HG02623 (cell line): ENCODE results near the gene TMEM50B.
"Not testable (repeated sequence)": the region's sequence is repeated elsewhere in the genome, so short reads cannot be mapped to it uniquely, and the experiment has no call there.

ENCODE experiments used
- ATAC-seq: cut with Tn5 transposase; IDR thresholded peaks from one replicate; pipeline ENCODE4 v1.9.1; 2021; ENCODE audit warnings: moderate library complexity; ENCODE audit not compliant: unreplicated experiment

The TMEM50B gene

GRCh38 chr21:33433001-33433400 is 46.8 kb downstream of the TMEM50B start:
- ATAC-seq, result no peak

GRCh38 chr21:33432496-33432895 is 47.3 kb downstream of the TMEM50B start:
- ATAC-seq, result no peak

- ATAC-seq, result no peak
Observed at GRCh38 chr21:33430858-33431257, 48.9 kb downstream of the TMEM50B start.

GRCh38 chr21:33428669-33429068 is 51.1 kb downstream of the TMEM50B start:
- ATAC-seq, result no peak

GRCh38 chr21:33427051-33427450 is 52.7 kb downstream of the TMEM50B start:
- ATAC-seq, result no peak

- ATAC-seq, result no peak
Observed at GRCh38 chr21:33425825-33426224, 53.9 kb downstream of the TMEM50B start.

- no peak for ATAC-seq
Observed at GRCh38 chr21:33424214-33424613, 55.6 kb downstream of the TMEM50B start.

GRCh38 chr21:33421713-33422393 is 57.9 kb downstream of the TMEM50B start:
- no peak for ATAC-seq

- no peak for ATAC-seq
Observed at GRCh38 chr21:33419538-33420123, 60.1 kb downstream of the TMEM50B start.

- no peak for ATAC-seq
Observed at GRCh38 chr21:33418691-33419090, 61.1 kb downstream of the TMEM50B start.

GRCh38 chr21:33414926-33415325 is 64.8 kb downstream of the TMEM50B start:
- no peak for ATAC-seq

- ATAC-seq, result no peak
Observed at GRCh38 chr21:33414068-33414467, 65.7 kb downstream of the TMEM50B start.

GRCh38 chr21:33412832-33413519 is 66.8 kb downstream of the TMEM50B start:
- ATAC-seq, result no peak

- ATAC-seq, result not testable (repeated sequence)
Observed at GRCh38 chr21:33412439-33412831, 67.3 kb downstream of the TMEM50B start.

- ATAC-seq, result no peak
Observed at GRCh38 chr21:33411949-33412430, 67.8 kb downstream of the TMEM50B start.

- no peak for ATAC-seq
Observed at GRCh38 chr21:33406493-33406892, 73.3 kb downstream of the TMEM50B start.

GRCh38 chr21:33403786-33404585 is 75.8 kb downstream of the TMEM50B start:
- ATAC-seq, result no peak

GRCh38 chr21:33403128-33403785 is 76.5 kb downstream of the TMEM50B start, which contains the start of gene IFNGR2:
IFNGR2 (plus strand) TSS chr21:33403413; CDS start chr21:33403544, 131 bp downstream.
- ATAC-seq, result no peak

GRCh38 chr21:33402001-33402979 is 77.5 kb downstream of the TMEM50B start:
- no peak for ATAC-seq
